ENCODE measurements around the gene PTPRK.
A peak's percentile ranks its signal among the peaks of the same experiment; 100 is the strongest.

GRCh38 chr6:128277379-128277778 lies 243.0 kb downstream of the PTPRK start:
- no peak for TF ChIP-seq CTCF (IDR thresholded peaks at IDR 0.05; ENCODE audit: low read depth, low read length, missing input control)
- no peak for TF ChIP-seq SP1 (IDR thresholded peaks at IDR 0.05)
- TF ChIP-seq RXRA (IDR thresholded peaks at IDR 0.05), result peak in 1 of 2 donors; percentile 21
- no peak for TF ChIP-seq JUND (IDR thresholded peaks at IDR 0.05)

Data from liver (tissue), 3 donors.